Heart left ventricle (tissue), 16 donors: ENCODE results near the gene MUC3A. TPM values are rescaled to one million over a fixed set of nuclear protein-coding genes. Genes with fewer than 3 reads are reported as not detected.

Experiments
- ATAC-seq, 4 donors: fragments of 200-7000 bp; cut with Tn5 transposase; one replicate each; pipeline ENCODE4 v1.9.1; 2020 to 2022; ENCODE audit warnings: moderate library complexity in 4 of 4, mild to moderate bottlenecking in 3 of 4, moderate number of reproducible peaks in 1 of 4
- DNase-seq, 5 donors: peaks; one replicate each; pipeline ENCODE4 v3.0.0-alpha.2; 2020
- H3K27ac ChIP-seq, 12 donors: fragments of 200-600 bp; sonication (generic) in 4 of 12; one replicate each; pipeline versions ENCODE4 v1.5.0 to v1.8.0; 2016 to 2022; ENCODE audit warnings: mild to moderate bottlenecking in 2 of 12
- H3K27me3 ChIP-seq, 9 donors: fragments of 200-600 bp; sonication (generic) in 2 of 9; one replicate each; pipeline versions ENCODE4 v1.5.1 to v1.8.0; 2016 to 2022; ENCODE audit warnings: mild to moderate bottlenecking in 3 of 9
- H3K36me3 ChIP-seq, 9 donors: fragments of 200-600 bp; sonication (generic) in 2 of 9; one replicate each; pipeline versions ENCODE4 v1.5.0 to v1.8.0; 2018 to 2022; ENCODE audit warnings: mild to moderate bottlenecking in 2 of 9
- H3K4me1 ChIP-seq, 12 donors: fragments of 200-600 bp; sonication (generic) in 4 of 12; one replicate each; pipeline versions ENCODE4 v1.5.0 to v1.8.0; 2016 to 2022; ENCODE audit warnings: mild to moderate bottlenecking in 3 of 12
- H3K4me3 ChIP-seq, 12 donors: fragments of 200-600 bp; sonication (generic) in 4 of 12; one replicate each; pipeline versions ENCODE4 v1.5.0 to v1.8.0; 2017 to 2022; ENCODE audit warnings: mild to moderate bottlenecking in 9 of 12, moderate library complexity in 4 of 12
- H3K9me3 ChIP-seq, 12 donors: fragments of 200-600 bp; sonication (generic) in 4 of 12; one replicate each; pipeline versions ENCODE4 v1.5.0 to v1.8.0; 2016 to 2022; ENCODE audit warnings: mild to moderate bottlenecking in 1 of 12
- POLR2A ChIP-seq, 2 donors: fragments of 450-650 bp; IDR thresholded peaks; one replicate each; pipeline ENCODE4 v1.6.1; 2017; ENCODE audit warnings: antibody characterized with exemption in 2 of 2, mild to moderate bottlenecking in 2 of 2, moderate library complexity in 2 of 2
- WGBS, 4 donors: extraction: QIAGEN DNeasy Blood & Tissue Kit in 2 of 4; methylation state at CpG; one replicate each; pipeline versions ENCODE4 v1.1.5 to v1.1.7; 2013 to 2018; 5-methylcytosine and 5-hydroxymethylcytosine counted together
- intact Hi-C, 10 donors: fragments of 100-400 bp; cut with DNase I; formaldehyde crosslinking; loops; one replicate each; pipeline versions ENCODE4 v1.11.1 to v1.14.2; 2022
- polyA plus RNA-seq, 2 donors: library from polyadenylated mRNA; stranded (reverse); fragments of 200-250 nt; gene quantifications; one replicate each; pipeline ENCODE4 v1.2.3, GENCODE V29; 2013
- total RNA-seq, 9 donors: library from RNA; depleted of rRNA in 2 of 9; stranded (reverse); fragments of >200 nt in 2 of 9; fragmentation: NEBNext Ultra II Directional in 3 of 9; extraction: Animal tissue kit (Norgen Biotek cat#: 25700) in 3 of 9; gene quantifications; one replicate each; pipeline versions ENCODE4 v1.1.0 to v1.2.4, GENCODE V29; 2016 to 2023
- TF ChIP-seq, protein P1 (sequence below), 12 donors: fragments of 200-600 bp; sonication (generic) in 4 of 12; IDR thresholded peaks; one replicate each; pipeline versions ENCODE4 v1.5.0 to v1.8.0; 2018 to 2022; ENCODE audit warnings: antibody characterized with exemption in 12 of 12, mild to moderate bottlenecking in 5 of 12
- donor health status: ischemic (EF 13 %, LVEDD 7.1; RV severe dilation, severe dysfunction).
- donor health status: healthy with polysubstance abuse.
- donor health status: DM: no; HTN: yes; CAD: no.
- donor health status: DM: no; HTN: no; CAD: no.
- donor health status: ischemic (EF 25% LVEDD 6.9; RV normal size, moderate dysfunction).
- donor health status: ischemic (EF 25% LVEDD 5.7; RV mildly dilated, moderate dysfunction).
- donor health status: healthy.
- donor health status: DM: yes; HTN: yes; CAD: no.
- donor health status: ischemic (EF 35%, LVEDD 5.7; RV mildly dilated, moderate dysfunction).
- donor health status: nonischemic (EF 11% LVEDD 7.7; RV severe dilation, severe dysfunction).
- donor health status: DM: yes; HTN: yes; CAD: no.
- donor health status: PGD.
- donor health status: ischemic (EF 29% LVEDD 5.4; RV normal size, mild dysfunction).
- donor health status: nonischemic (EF 23%, LVEDD 6.1; RV moderate dilation, normal function).

MUC3A gene
- total and polyA plus RNA-seq, 11 donors = 0.16 to 1.8 (median 0.45) TPM

GRCh38 chr7:100962537-100962936 is 13.2 kb downstream of the MUC3A start:
- ATAC-seq (no peak), DNase-seq (no peak)
- Histone ChIP-seq H3K27ac (no peak overlapping the region), H3K4me1 (peaks cover 0 to 16% (median 8%) of the 10 kb centered on the region in 12 donors), H3K4me3 (no peak overlapping the region), H3K36me3 (no peaks in the 10 kb centered on the region), H3K9me3 (no peaks in the 10 kb centered on the region), H3K27me3 (peaks cover 40 to 73% (median 53%) of the 10 kb centered on the region in 9 donors)
- WGBS, 4 donors = 82 to 91% (median 85%) methylated on average over 3 of the region's 3 CpGs
- TF ChIP-seq POLR2A (IDR thresholded peaks at IDR 0.05) = no peak
- TF ChIP-seq, protein P1, sequence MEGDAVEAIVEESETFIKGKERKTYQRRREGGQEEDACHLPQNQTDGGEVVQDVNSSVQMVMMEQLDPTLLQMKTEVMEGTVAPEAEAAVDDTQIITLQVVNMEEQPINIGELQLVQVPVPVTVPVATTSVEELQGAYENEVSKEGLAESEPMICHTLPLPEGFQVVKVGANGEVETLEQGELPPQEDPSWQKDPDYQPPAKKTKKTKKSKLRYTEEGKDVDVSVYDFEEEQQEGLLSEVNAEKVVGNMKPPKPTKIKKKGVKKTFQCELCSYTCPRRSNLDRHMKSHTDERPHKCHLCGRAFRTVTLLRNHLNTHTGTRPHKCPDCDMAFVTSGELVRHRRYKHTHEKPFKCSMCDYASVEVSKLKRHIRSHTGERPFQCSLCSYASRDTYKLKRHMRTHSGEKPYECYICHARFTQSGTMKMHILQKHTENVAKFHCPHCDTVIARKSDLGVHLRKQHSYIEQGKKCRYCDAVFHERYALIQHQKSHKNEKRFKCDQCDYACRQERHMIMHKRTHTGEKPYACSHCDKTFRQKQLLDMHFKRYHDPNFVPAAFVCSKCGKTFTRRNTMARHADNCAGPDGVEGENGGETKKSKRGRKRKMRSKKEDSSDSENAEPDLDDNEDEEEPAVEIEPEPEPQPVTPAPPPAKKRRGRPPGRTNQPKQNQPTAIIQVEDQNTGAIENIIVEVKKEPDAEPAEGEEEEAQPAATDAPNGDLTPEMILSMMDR (IDR thresholded peaks at IDR 0.05) = no peak
- intact Hi-C loops = loop anchor here in 2 of 10 donors (10.0 kb wide), 2 partner anchors 52 to 92 kb away; no protein-coding TSS in a partner anchor

- no peak overlapping the region for H3K4me3 ChIP-seq
- H3K27me3 ChIP-seq = peaks cover 41 to 78% (median 56%) of the 10 kb centered on the region in 9 donors
- ATAC-seq (no peak), DNase-seq (no peak)
- H3K27ac ChIP-seq = no peak overlapping the region
- H3K9me3 ChIP-seq = no peaks in the 10 kb centered on the region
- H3K4me1 ChIP-seq = peaks cover 0 to 16% (median 8%) of the 10 kb centered on the region in 12 donors
- intact Hi-C loops = loop anchor here in 2 of 10 donors (10.0 kb wide), 2 partner anchors 51 to 91 kb away; no protein-coding TSS in a partner anchor
- 71 to 78% (median 75%) methylated on average over 12 of the region's 12 CpGs for WGBS, 4 donors
- no peaks in the 10 kb centered on the region for H3K36me3 ChIP-seq
- TF ChIP-seq POLR2A (IDR thresholded peaks at IDR 0.05) = no peak
Measured at GRCh38 chr7:100963386-100963785, 14.1 kb downstream of the MUC3A start.

DNA sequence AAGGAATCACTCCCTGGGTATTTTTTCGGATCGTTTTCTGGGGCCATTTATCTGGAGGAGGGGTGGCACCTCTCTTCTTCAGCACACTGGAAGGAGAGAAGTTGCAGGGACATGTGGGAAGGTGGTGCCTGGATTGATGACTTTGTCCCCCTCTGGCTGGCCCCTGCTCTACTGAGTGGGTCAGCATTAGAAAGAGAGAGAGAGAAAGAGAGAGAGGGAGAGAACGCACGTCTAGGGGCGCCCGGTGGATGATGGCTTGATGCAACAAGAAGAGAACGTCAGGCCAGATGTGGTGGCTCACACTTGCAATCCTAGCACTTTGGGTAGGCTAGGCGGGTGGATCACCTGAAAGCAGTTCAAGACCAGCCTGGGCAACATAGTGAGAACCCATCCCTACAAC is 14.5 kb downstream of the MUC3A start:
- no peak overlapping the region for H3K4me3 ChIP-seq
- TF ChIP-seq, protein P1 (IDR thresholded peaks at IDR 0.05) = no peak
- no peak for TF ChIP-seq POLR2A (IDR thresholded peaks at IDR 0.05)
- ATAC-seq = no peak
- H3K36me3 ChIP-seq = no peaks in the 10 kb centered on the region
- WGBS, 4 donors = 78 to 81% (median 79%) methylated on average over 8 of the region's 8 CpGs
- no peak for DNase-seq
- intact Hi-C loops = loop anchor here in 3 of 10 donors (2.0 to 10.0 kb wide), 3 partner anchors 51 to 93 kb away; no protein-coding TSS in a partner anchor
- H3K27me3 ChIP-seq = peaks cover 41 to 83% (median 60%) of the 10 kb centered on the region in 9 donors
- no peak overlapping the region for H3K27ac ChIP-seq
- H3K4me1 ChIP-seq = peaks cover 0 to 16% (median 8%) of the 10 kb centered on the region in 12 donors
- H3K9me3 ChIP-seq = no peaks in the 10 kb centered on the region

- Histone ChIP-seq H3K27me3 (peaks cover 43 to 89% (median 60%) of the 10 kb centered on the region in 9 donors), H3K27ac (no peak overlapping the region), H3K9me3 (no peaks in the 10 kb centered on the region), H3K4me3 (no peak overlapping the region), H3K36me3 (no peaks in the 10 kb centered on the region), H3K4me1 (peaks cover 0 to 16% (median 8%) of the 10 kb centered on the region in 12 donors)
- WGBS, 4 donors = 43 to 50% (median 45%) methylated on average over 7 of the region's 7 CpGs
- no peak for ATAC-seq
- no peak for DNase-seq
- TF ChIP-seq, protein P1 (IDR thresholded peaks at IDR 0.05) = no peak
- TF ChIP-seq POLR2A (IDR thresholded peaks at IDR 0.05) = no peak
- intact Hi-C loops = loop anchor here in 6 of 10 donors (2.0 to 10.0 kb wide), 4 partner anchors 50 to 93 kb away; no protein-coding TSS in a partner anchor
Measured at GRCh38 chr7:100964630-100965029, 15.3 kb downstream of the MUC3A start.
